Small intestine (tissue), 7 donors: Measurements from ENCODE around the gene ST3GAL3. TPM values are rescaled to one million over a fixed set of nuclear protein-coding genes. Genes with fewer than 3 reads are reported as not detected.

Experiments used
- DNase-seq, 2 donors: peaks; one replicate each; pipeline versions ENCODE4 v3.0.0 to v3.0.0-alpha.2; 2013
- FAIRE-seq: peaks from 2 replicates; lab custom pipeline; 2012; peaks lifted over from hg19 to GRCh38; lab: Jason Lieb, UNC
- H3K27ac ChIP-seq, 3 donors: one replicate each; pipeline ENCODE4 v1.5.1; 2013; ENCODE audit warnings: low read length in 2 of 3, mild to moderate bottlenecking in 2 of 3, control low read depth in 1 of 3, inconsistent platforms in 1 of 3, low read depth in 1 of 3, moderate library complexity in 1 of 3
- H3K27me3 ChIP-seq, 3 donors: one replicate each; pipeline ENCODE4 v1.6.1; 2013; ENCODE audit warnings: low read length in 3 of 3, inconsistent platforms in 1 of 3; ENCODE audit not compliant: control insufficient read depth in 3 of 3, insufficient read depth in 3 of 3
- H3K36me3 ChIP-seq, 3 donors: one replicate each; pipeline ENCODE4 v1.6.1; 2013; ENCODE audit warnings: low read length in 3 of 3, inconsistent platforms in 1 of 3, low read depth in 1 of 3, mild to moderate bottlenecking in 1 of 3, moderate library complexity in 1 of 3; ENCODE audit not compliant: control insufficient read depth in 3 of 3, insufficient read depth in 2 of 3
- H3K4me1 ChIP-seq, 3 donors: one replicate each; pipeline ENCODE4 v1.6.1; 2013; ENCODE audit warnings: low read length in 2 of 3, inconsistent platforms in 1 of 3, low read depth in 1 of 3, mild to moderate bottlenecking in 1 of 3, moderate library complexity in 1 of 3; ENCODE audit not compliant: control insufficient read depth in 3 of 3, insufficient read depth in 2 of 3
- H3K4me3 ChIP-seq, 3 donors: one replicate each; pipeline ENCODE4 v1.5.1; 2013; ENCODE audit warnings: low read length in 3 of 3, control low read depth in 1 of 3, inconsistent platforms in 1 of 3, low read depth in 1 of 3, mild to moderate bottlenecking in 1 of 3, moderate library complexity in 1 of 3
- H3K9me3 ChIP-seq, 2 donors: one replicate each; pipeline ENCODE4 v1.6.1; 2013; ENCODE audit warnings: low read depth in 1 of 2, low read length in 1 of 2; ENCODE audit not compliant: control insufficient read depth in 2 of 2, insufficient read depth in 1 of 2
- WGBS, 3 donors: extraction: QIAGEN DNeasy Blood & Tissue Kit; methylation state at CpG; one replicate each; pipeline ENCODE4 v1.1.7; 2013; 5-methylcytosine and 5-hydroxymethylcytosine counted together
- polyA plus RNA-seq, 4 donors: library from polyadenylated mRNA; stranded (reverse) in 3 of 4; unstranded in 1 of 4; fragments of 200-250 nt in 3 of 4; fragments of 120-200 nt in 1 of 4; gene quantifications; one replicate each; pipeline versions ENCODE4 v1.2.1 to v1.2.3, GENCODE V29; 2013
- donor health status: healthy with polysubstance abuse.
- donor health status: control.
- donor health status: control.
- donor health status: Bipolar disorder and iron deficiency.
- donor health status: healthy.

The ST3GAL3 gene
- polyA plus RNA-seq, 4 donors, result 1.1 to 5.4 (median 3.7) TPM

- Histone ChIP-seq H3K27ac (no peak overlapping the region), H3K36me3 (peaks cover 3 to 78% (median 8%) of the 10 kb centered on the region in 3 donors), H3K4me3 (no peak overlapping the region), H3K4me1 (no peaks in the 10 kb centered on the region), H3K9me3 (peaks cover 0 to 3% of the 10 kb centered on the region in 2 donors), H3K27me3 (no peaks in the 10 kb centered on the region)
- FAIRE-seq, result no peak
- DNase-seq, result no peak
- 92 to 98% (median 96%) methylated on average over 3 of the region's 3 CpGs for WGBS, 3 donors
Observed at GRCh38 chr1:43963006-43963405, 255.7 kb downstream of the ST3GAL3 start.

- Histone ChIP-seq H3K36me3 (peaks cover 2 to 72% (median 6%) of the 10 kb centered on the region in 3 donors), H3K27ac (no peak overlapping the region), H3K27me3 (no peaks in the 10 kb centered on the region), H3K4me1 (no peaks in the 10 kb centered on the region), H3K4me3 (no peak overlapping the region), H3K9me3 (peaks cover 0 to 8% of the 10 kb centered on the region in 2 donors)
- FAIRE-seq (no peak), DNase-seq (no peak)
- 84 to 94% (median 86%) methylated on average over 5 of the region's 5 CpGs for WGBS, 3 donors
Observed at GRCh38 chr1:43963890-43964289, 256.6 kb downstream of the ST3GAL3 start.

- no peak overlapping the region for H3K4me3 ChIP-seq
- no peak for DNase-seq
- H3K27ac ChIP-seq, result no peak overlapping the region
- H3K36me3 ChIP-seq, result peaks cover 2 to 64% (median 6%) of the 10 kb centered on the region in 3 donors
- H3K4me1 ChIP-seq, result peaks cover under 1 to 2% (median under 1%) of the 10 kb centered on the region in 3 donors
- H3K9me3 ChIP-seq, result peaks cover 0 to 8% of the 10 kb centered on the region in 2 donors
- WGBS, 3 donors, result 84 to 97% (median 96%) methylated on average over 3 of the region's 3 CpGs
- no peaks in the 10 kb centered on the region for H3K27me3 ChIP-seq
- no peak for FAIRE-seq
Observed at GRCh38 chr1:43965316-43965715, 258.0 kb downstream of the ST3GAL3 start.

GRCh38 chr1:43968348-43968948 is 261.1 kb downstream of the ST3GAL3 start:
- Histone ChIP-seq H3K4me1 (peaks cover 6 to 7% (median 6%) of the 10 kb centered on the region in 3 donors), H3K9me3 (peaks cover 0 to 8% of the 10 kb centered on the region in 2 donors), H3K27me3 (no peaks in the 10 kb centered on the region), H3K27ac (no peak overlapping the region), H3K4me3 (no peak overlapping the region), H3K36me3 (peaks cover 0 to 59% (median 0%) of the 10 kb centered on the region in 3 donors)
- 88 to 92% (median 92%) methylated on average over 6 of the region's 6 CpGs for WGBS, 3 donors
- DNase-seq (peak in 1 of 2 donors; percentile 54), FAIRE-seq (no peak)

DNA sequence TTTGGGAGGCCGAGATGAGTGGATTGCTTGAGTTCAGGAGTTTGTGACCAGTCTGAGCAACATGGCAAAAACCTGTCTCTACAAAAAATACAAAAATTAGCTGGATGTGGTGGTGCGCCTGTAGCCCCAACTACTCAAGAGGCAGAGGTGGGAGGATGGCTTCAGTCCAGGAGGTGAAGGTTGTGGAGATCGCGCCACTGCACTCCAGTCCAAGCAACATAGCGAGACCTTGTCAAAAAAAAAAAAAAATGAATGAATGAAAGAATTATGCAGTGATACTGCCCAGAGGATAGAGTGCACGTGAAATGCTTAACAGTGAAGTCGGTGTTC is 262.0 kb downstream of the ST3GAL3 start:
- H3K4me1 ChIP-seq, result peaks cover 6 to 11% (median 9%) of the 10 kb centered on the region in 3 donors
- peak overlapping the region in 1 of 3 donors; percentile 70 for H3K4me3 ChIP-seq
- peaks cover 0 to 8% of the 10 kb centered on the region in 2 donors for H3K9me3 ChIP-seq
- H3K27me3 ChIP-seq, result no peaks in the 10 kb centered on the region
- FAIRE-seq, result no peak
- DNase-seq, result no peak
- 58 to 67% (median 60%) methylated on average over 7 of the region's 7 CpGs for WGBS, 3 donors
- no peak overlapping the region for H3K27ac ChIP-seq
- H3K36me3 ChIP-seq, result peaks cover 0 to 53% (median 0%) of the 10 kb centered on the region in 3 donors

DNA sequence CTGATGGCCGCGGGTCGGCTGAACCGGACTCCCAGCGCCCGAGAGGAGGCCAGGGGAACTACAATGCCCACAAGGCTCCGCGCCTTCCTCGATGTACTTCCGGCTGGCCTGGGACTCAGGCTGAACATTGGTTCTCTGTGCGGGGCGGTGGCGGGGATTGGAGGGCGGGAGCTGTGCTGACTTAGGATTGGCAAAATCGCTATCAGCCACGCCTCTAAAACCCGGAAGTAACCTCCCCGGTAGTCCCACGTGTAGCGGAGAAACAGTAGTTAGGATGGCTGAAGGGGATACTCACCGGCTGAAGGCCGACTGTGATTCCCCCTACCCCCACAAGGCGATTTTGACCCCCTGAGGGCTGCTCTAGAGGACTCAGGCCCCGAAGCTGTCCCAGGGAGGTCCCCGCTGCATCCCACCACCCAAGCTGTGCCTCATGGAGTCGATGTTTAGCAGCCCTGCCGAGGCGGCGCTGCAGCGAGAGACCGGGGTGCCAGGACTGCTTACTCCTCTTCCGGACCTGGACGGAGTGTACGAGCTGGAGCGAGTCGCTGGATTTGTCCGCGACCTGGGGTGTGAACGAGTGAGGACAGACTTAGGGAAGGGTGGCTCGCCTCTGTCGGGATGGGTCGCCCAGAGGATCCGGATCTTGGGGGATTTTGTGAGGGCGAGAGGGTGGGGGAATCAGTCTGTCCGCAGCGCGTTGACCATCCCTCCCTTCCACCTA is 262.6 kb downstream of the ST3GAL3 start, which contains the start of gene DPH2:
Gene DPH2, plus strand, starts transcription at position 265 of the 721 bp plus-strand sequence. Its CDS starts 166 bp downstream, at position 431.
- Histone ChIP-seq H3K27me3 (no peaks in the 10 kb centered on the region), H3K4me3 (peak within 1 kb of the TSS; percentile 67 to 74 (median 70)), H3K27ac (no peak within 1 kb of the TSS), H3K36me3 (peaks cover 0 to 49% (median 0%) of the 10 kb centered on the region in 3 donors), H3K9me3 (peaks cover 0 to 8% of the 10 kb centered on the region in 2 donors), H3K4me1 (peaks cover 6 to 11% (median 9%) of the 10 kb centered on the region in 3 donors)
- FAIRE-seq, result no peak
- WGBS, 3 donors, result 0 to 1% (median 1%) methylated on average over 46 to 47 of the region's 47 CpGs
- DNase-seq, result peak; percentile 97

- Histone ChIP-seq H3K27ac (no peak overlapping the region), H3K27me3 (no peaks in the 10 kb centered on the region), H3K4me3 (peak overlapping the region; percentile 67 to 74 (median 70)), H3K9me3 (peaks cover 0 to 8% of the 10 kb centered on the region in 2 donors), H3K4me1 (peaks cover 6 to 11% (median 9%) of the 10 kb centered on the region in 3 donors), H3K36me3 (peaks cover 0 to 49% (median 0%) of the 10 kb centered on the region in 3 donors)
- WGBS, 3 donors, result 26 to 48% (median 32%) methylated on average over 5 of the region's 5 CpGs
- no peak for FAIRE-seq
- DNase-seq, result no peak
Observed at GRCh38 chr1:43970502-43970901, 263.2 kb downstream of the ST3GAL3 start.

DNA sequence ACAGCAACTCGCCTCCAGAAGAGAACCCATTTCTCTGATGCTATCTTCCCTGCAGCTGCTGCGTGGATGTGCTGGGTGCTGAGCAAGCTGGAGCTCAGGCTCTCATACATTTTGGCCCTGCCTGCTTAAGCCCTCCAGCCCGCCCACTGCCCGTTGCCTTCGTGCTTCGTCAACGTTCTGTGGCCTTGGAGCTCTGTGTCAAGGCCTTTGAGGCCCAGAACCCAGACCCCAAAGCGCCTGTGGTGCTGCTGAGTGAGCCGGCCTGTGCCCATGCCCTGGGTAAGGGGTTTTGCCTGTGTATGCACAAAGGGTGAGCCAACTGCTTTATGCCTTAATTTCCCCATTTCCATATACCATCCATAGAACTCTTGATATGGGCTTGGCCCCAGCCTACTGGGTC is 263.6 kb downstream of the ST3GAL3 start:
- Histone ChIP-seq H3K27ac (no peak overlapping the region), H3K27me3 (no peaks in the 10 kb centered on the region), H3K9me3 (peaks cover 0 to 8% of the 10 kb centered on the region in 2 donors), H3K4me1 (peaks cover 10 to 13% (median 12%) of the 10 kb centered on the region in 3 donors), H3K4me3 (no peak overlapping the region), H3K36me3 (peaks cover 0 to 46% (median 0%) of the 10 kb centered on the region in 3 donors)
- WGBS, 3 donors, result 87 to 90% (median 87%) methylated on average over 9 of the region's 9 CpGs
- no peak for DNase-seq
- FAIRE-seq, result no peak
